ENCODE measurements around the gene LRRC4.

Gene LRRC4

DNA sequence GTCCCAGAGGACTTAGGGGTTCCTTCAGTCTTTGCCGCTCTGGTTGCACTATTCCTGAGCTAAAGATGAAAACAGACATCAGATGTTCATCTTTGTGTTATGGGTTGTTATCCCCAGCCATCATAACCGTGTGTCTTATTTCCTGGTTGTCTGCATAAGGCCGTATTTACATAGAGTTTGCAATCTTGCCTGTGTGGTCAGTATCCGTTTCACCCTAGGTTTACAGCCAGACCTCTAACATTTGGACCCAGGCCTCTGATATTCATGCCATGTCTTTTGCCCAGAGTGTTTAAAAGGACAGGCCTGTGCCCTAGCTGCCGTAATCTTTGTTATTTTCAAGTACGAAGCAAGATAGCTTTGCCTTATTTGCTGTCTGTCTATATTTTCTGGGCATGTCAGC, 26.6 kb downstream of the LRRC4 start:
- DNase-seq: no peak

- no peak for DNase-seq
These were observed 27.4 kb downstream of the LRRC4 start for GRCh38 chr7:128003787-128004186.

DNA sequence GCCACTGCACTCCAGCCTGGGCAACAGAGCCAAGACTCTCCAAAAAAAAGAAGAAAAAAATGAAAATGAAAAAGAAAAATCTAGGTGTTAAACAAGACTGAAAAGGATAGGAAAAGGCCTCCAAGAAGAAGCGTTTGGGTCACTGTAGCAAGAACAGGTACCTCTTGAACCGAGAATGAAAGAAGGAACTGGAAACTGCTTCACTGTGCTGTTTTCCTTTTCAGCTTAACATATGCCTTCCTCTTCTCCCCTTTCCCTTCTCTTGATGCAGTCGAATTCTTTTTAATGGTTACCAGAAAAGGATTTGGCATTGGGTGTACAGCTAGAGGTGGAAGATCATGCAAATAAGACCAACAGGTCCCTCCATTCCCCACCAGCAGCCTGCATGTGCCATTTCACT, 28.1 kb downstream of the LRRC4 start:
- DNase-seq: no peak

GRCh38 chr7:128000854-128001265, 30.4 kb downstream of the LRRC4 start:
- no peak for DNase-seq

DNA sequence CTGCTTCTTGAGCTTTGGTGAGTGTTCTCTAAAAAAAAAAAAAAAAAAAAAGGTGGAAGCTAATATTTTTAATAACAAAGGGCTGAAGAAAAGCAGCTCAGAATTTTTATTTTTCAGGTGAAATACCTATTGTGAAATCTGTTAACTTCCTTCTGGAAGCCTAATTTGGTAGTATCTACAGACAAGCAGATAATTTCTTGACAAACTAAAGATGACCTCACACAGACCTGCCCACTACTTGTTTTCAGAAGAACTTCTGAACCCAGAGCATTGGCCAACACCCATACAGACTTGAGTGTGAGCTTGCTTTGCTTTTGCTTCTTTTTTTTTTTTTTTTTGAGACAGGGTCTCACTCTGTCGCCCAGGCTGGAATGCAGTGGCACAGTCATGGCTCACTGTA, 31.2 kb downstream of the LRRC4 start:
- no peak for DNase-seq

- DNase-seq: no peak
These were observed 32.6 kb downstream of the LRRC4 start for GRCh38 chr7:127998671-127999070.

DNA sequence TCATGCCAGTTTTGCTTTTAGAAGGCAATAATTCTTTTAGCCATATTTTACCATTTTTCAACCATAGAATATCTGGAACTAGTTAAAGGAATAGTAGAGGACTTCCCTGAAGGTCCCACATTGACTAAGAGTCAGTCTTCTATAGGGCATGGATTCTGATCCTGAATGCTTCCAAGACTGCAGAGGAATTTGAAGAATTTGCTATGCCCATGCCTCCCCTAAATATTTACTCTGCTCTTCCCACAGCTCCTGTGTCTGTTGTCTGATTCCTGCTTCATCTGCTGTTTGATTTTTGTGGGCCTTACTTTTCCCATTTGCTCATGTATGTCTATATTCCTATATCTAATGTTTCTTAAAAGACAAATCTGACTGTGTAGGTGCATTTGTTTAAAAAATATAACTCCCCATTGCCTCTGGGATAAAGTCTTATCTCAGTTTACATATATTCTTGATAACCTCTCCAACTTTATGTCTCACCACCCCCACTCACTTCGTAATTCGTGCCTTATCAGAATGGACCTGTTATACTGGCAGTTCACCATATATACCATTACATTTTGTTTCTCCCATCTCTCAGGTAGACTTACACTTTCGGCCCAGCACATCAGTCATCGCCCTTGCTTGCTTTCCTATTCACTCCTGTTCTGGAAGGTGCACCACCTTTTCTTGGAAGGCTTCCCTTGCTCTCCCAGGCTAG, 33.9 kb downstream of the LRRC4 start:
- DNase-seq: no peak

- DNase-seq: no peak
These were observed 34.8 kb downstream of the LRRC4 start for GRCh38 chr7:127996253-127997071.

DNA sequence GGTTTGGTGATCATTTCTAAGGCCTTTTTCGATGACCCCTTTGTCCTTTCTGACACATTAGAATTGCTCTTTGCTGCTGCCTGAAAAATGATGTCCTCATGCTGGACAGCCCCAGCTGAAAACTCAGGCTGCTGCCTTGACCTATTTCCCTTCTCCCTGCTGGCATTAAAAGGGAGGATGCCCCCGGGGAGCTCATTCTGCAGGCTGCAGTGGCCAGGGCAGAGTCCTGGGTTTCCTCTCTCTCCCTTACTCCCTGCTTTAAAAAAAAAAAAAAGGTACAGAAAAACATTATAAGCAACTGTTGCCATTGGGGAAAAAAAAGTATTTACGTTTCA, 35.4 kb downstream of the LRRC4 start:
- DNase-seq: no peak

GRCh38 chr7:127995156-127995880, 35.9 kb downstream of the LRRC4 start:
- no peak for DNase-seq

DNA sequence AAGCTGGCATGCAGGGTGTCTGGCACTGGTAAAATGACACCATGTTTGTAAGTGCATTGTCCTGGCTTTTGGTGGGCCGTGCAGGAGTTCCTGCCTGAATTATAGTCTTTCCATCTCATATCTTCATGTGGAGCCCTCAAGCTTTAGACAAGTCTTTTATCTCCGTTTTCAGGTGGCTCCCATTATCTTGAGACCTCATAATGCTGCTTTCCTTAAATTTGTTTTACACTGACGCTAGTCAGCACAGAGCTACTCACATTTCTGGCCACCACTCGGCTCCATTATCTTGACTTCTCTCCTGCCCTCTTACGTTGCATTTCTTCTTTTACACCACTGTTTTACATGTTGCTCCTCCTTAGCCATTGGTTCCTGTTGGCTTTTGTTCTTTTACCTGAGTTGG, 37.2 kb downstream of the LRRC4 start:
- DNase-seq: no peak

DNA sequence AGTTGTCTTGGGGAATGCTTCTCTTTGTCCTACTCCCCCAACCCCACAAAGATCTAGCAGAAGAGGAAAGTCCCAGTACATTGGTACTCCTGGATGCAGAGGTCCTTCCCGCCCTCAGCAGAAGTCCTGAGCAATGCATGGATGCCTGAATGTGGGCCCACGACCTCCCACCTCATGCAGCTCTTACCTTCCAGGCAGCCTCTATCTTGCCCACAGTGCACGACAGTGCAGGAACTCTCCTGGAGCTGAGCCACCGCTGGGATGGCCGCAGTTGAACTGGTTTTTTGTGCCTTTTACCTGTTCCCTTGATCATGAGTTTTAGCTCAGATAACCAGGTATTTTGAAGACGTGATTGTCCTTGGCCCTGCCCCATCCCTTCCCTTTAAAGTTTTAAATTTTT, 37.9 kb downstream of the LRRC4 start:
- no peak for DNase-seq

- no peak for DNase-seq
These were observed 42.5 kb downstream of the LRRC4 start for GRCh38 chr7:127988751-127989150.

GRCh38 chr7:127986581-127987521, 44.4 kb downstream of the LRRC4 start:
- no peak for DNase-seq

DNA sequence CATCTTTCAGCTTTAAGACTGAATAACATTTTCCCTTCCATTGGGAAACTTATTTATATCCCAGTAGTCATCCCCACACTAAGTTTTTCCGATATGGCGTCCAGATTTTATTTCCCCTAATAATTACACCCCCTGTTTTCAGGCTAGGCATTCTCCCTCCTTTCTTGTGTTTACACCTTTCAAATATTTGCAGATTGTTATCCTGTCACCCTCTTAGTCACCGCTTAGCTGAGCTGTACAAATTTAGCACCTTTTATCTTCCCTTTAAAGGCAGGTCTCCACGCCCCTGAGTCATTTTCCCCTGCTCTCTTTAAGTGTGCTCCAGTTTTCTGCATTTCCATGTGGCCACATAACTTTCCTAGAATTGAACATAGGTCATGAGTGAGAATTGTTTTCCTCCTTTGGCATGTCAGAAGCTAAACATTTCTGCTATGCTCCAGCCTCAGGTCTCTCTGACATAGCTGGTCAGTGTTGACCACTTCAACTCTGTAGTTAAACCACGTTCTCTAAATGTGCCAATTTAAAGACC, 47.4 kb downstream of the LRRC4 start:
- no peak for DNase-seq

- DNase-seq: no peak
These were observed 49.3 kb downstream of the LRRC4 start for GRCh38 chr7:127981965-127982364.

DNA sequence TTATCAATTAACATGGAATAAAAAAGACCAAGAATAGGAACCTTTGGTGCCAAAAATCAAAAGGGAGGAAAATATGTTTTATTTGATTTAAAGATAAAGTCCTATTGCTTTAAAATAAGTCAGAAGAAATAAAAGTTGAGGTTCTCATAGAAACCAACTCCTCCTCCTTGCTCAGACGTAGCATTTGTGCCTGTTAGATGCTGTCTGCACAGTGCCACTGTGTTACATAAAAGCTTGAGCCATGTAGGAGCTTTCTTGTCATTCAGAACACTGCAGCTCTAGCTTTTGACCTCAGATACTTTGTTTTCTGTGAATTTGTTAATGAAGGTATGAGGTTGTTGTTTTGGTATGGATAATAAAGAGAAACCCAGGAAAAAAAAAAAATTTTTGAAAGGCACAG, 50.3 kb downstream of the LRRC4 start:
- DNase-seq: no peak

DNA sequence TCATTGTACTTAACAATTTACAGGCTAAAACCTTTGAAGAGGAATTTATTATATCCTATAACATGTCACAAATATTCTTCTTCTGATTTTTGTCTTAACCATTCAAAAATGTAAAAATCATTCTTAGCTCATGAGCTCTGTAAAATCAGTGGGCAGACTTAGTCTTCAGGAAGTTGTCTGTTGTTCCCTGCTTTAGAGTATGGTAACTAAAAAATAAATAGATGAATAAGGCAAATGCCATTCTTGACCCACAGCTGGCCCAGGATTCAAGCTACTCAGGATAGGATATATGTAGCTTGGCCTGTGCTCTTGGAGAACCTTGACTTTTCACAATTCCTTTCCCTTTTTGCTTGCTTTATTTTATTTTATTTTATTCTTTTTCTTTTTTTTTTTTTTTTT, 51.5 kb downstream of the LRRC4 start:
- DNase-seq: no peak

- no peak for DNase-seq
These were observed 52.0 kb downstream of the LRRC4 start for GRCh38 chr7:127979113-127979727.

- DNase-seq: no peak
These were observed 52.8 kb downstream of the LRRC4 start for GRCh38 chr7:127978421-127978820.

All from 8988T (cell line).